SK-N-SH (cell line): ENCODE results near the gene NFKB1. TPM values are rescaled to one million over a fixed set of nuclear protein-coding genes. Genes with fewer than 3 reads are reported as not detected.

ENCODE experiments used
- CTCF ChIA-PET: fragments of 300-600, 350-600 bp; formaldehyde crosslinking; extraction: SDS; loops from one replicate; lab custom pipeline; 2021; lab: Yijun Ruan, JAX
- POLR2A ChIA-PET: fragments of 350-600 bp; sonication (Branson Sonifier 250); formaldehyde crosslinking; extraction: SDS; loops from one replicate; lab custom pipeline; 2020; ENCODE audit warnings: antibody characterized with exemption, inconsistent platforms; lab: Yijun Ruan, JAX
- DNase-seq: peaks from one replicate; pipeline ENCODE4 v3.0.0; 2012
- H2AFZ ChIP-seq: fragments of 200-600 bp; sonication (generic); 2 replicates; pipeline ENCODE4 v1.8.1; 2016; ENCODE audit warnings: antibody characterized with exemption, mild to moderate bottlenecking, low read depth
- H3F3A ChIP-seq: fragments of 200-600 bp; sonication (generic); replicated peaks from 2 replicates; pipeline ENCODE3; 2016; ENCODE audit warnings: antibody characterized with exemption, mild to moderate bottlenecking; ENCODE audit not compliant: insufficient read depth
- H3K27ac ChIP-seq, 2 experiments: fragments of 200-500 bp in 1 of 2; fragments of 200-600 bp in 1 of 2; sonication (Bioruptor generic) in 1 of 2; sonication (generic), shearing (Covaris generic) in 1 of 2; 2 replicates each; pipeline versions ENCODE4 v1.5.1 to v1.6.1; 2014 to 2016; ENCODE audit warnings: low read depth in 2 of 2, inconsistent platforms in 1 of 2, low read length in 1 of 2, mild to moderate bottlenecking in 1 of 2, mixed read lengths in 1 of 2
- H3K27me3 ChIP-seq: fragments of 200-600 bp; sonication (generic), shearing (Covaris generic); 2 replicates; pipeline ENCODE4 v1.6.1; 2016; ENCODE audit warnings: mixed run types; ENCODE audit not compliant: insufficient read depth
- H3K36me3 ChIP-seq, 2 experiments: fragments of 200-500 bp in 1 of 2; fragments of 200-600 bp in 1 of 2; sonication (Bioruptor generic) in 1 of 2; sonication (generic) in 1 of 2; replicated peaks in 1 of 2; 2 replicates each; pipeline versions ENCODE3 to v1.5.1; 2014 to 2016; ENCODE audit warnings: low read length in 1 of 2, mild to moderate bottlenecking in 1 of 2; ENCODE audit not compliant: insufficient read depth in 2 of 2, control insufficient read depth in 1 of 2
- H3K4me1 ChIP-seq, 2 experiments: fragments of 200-500 bp in 1 of 2; fragments of 200-600 bp in 1 of 2; sonication (Bioruptor generic) in 1 of 2; sonication (generic), shearing (Covaris generic) in 1 of 2; 2 replicates each; pipeline versions ENCODE4 v1.5.1 to v1.6.1; 2014 to 2016; ENCODE audit warnings: low read depth in 1 of 2, low read length in 1 of 2, mixed run types in 1 of 2; ENCODE audit not compliant: insufficient read depth in 2 of 2, control insufficient read depth in 1 of 2
- H3K4me2 ChIP-seq: fragments of 200-600 bp; sonication (generic), shearing (Covaris generic); 2 replicates; pipeline ENCODE4 v1.6.1; 2017; ENCODE audit warnings: mixed run types
- H3K4me3 ChIP-seq, 2 experiments: fragments of 200-500 bp in 1 of 2; fragments of 200-600 bp in 1 of 2; sonication (Bioruptor generic) in 1 of 2; sonication (generic), shearing (Covaris generic) in 1 of 2; 2 replicates each; pipeline versions ENCODE4 v1.5.1 to v1.8.1; 2014 to 2016; ENCODE audit warnings: low read depth in 2 of 2, inconsistent platforms in 1 of 2, low read length in 1 of 2, mild to moderate bottlenecking in 1 of 2, mixed read lengths in 1 of 2, moderate library complexity in 1 of 2
- H3K79me2 ChIP-seq: fragments of 200-600 bp; sonication (generic); 2 replicates; pipeline ENCODE4 v1.8.1; 2017; ENCODE audit warnings: mild to moderate bottlenecking; ENCODE audit not compliant: insufficient read depth
- H3K9ac ChIP-seq: fragments of 200-600 bp; sonication (generic); 2 replicates; pipeline ENCODE4 v1.6.1; 2017; ENCODE audit warnings: mixed run types
- H3K9me2 ChIP-seq: fragments of 200-600 bp; sonication (generic); 2 replicates; pipeline ENCODE4 v1.6.1; 2017; ENCODE audit warnings: mixed run types
- H3K9me3 ChIP-seq: fragments of 200-600 bp; sonication (generic); 2 replicates; pipeline ENCODE4 v1.6.1; 2017; ENCODE audit warnings: mixed run types, mild to moderate bottlenecking, moderate library complexity
- H4K20me1 ChIP-seq: fragments of 200-600 bp; sonication (generic); 2 replicates; pipeline ENCODE4 v1.6.1; 2017; ENCODE audit warnings: mild to moderate bottlenecking, mixed run types; ENCODE audit not compliant: insufficient read depth
- EZH2phosphoT487 ChIP-seq: fragments of 200-600 bp; sonication (generic); IDR thresholded peaks from 2 replicates; pipeline ENCODE4 v1.6.1; 2017; ENCODE audit warnings: low read depth, mixed run types, mild to moderate bottlenecking, antibody characterized with exemption, moderate library complexity, borderline replicate concordance
- FOXJ3 ChIP-seq: sonication (generic); formaldehyde crosslinking; IDR thresholded peaks from 2 replicates; pipeline ENCODE4 v1.5.1; 2020; ENCODE audit warnings: mild to moderate bottlenecking, missing genetic modification reagents
- FOXM1 ChIP-seq: IDR thresholded peaks from 2 replicates; pipeline ENCODE4 v1.4.0; 2012; ENCODE audit warnings: low read depth, mild to moderate bottlenecking
- MXI1 ChIP-seq: IDR thresholded peaks from 2 replicates; pipeline ENCODE4 v1.6.1; 2012; ENCODE audit warnings: mild to moderate bottlenecking, low read depth, low read length, improper control_type of control experiment
- NRF1 ChIP-seq: IDR thresholded peaks from 2 replicates; pipeline ENCODE4 v1.6.1; 2012; ENCODE audit warnings: low read depth, mild to moderate bottlenecking, low read length
- RCOR1 ChIP-seq: fragments of 150-350 bp; IDR thresholded peaks from 2 replicates; pipeline ENCODE4 v1.6.1; 2017; ENCODE audit warnings: antibody characterized with exemption, low read length
- RFX5 ChIP-seq: IDR thresholded peaks from 2 replicates; pipeline ENCODE4 v1.6.1; 2012; ENCODE audit warnings: mild to moderate bottlenecking, improper control_type of control experiment, low read length
- TAF1 ChIP-seq: IDR thresholded peaks from 2 replicates; pipeline ENCODE4 v1.6.1; 2012; ENCODE audit warnings: low read depth, mild to moderate bottlenecking, low read length, moderate library complexity, borderline replicate concordance
- TCF12 ChIP-seq: IDR thresholded peaks from 2 replicates; pipeline ENCODE4 v1.4.0; 2012
- WGBS: methylation state at CpG from one replicate; pipeline ENCODE4 v1.1.6; 2017; ENCODE audit warnings: low lambda C conversion rate; 5-methylcytosine and 5-hydroxymethylcytosine counted together
- polyA plus RNA-seq, 3 experiments: library from polyadenylated mRNA; depleted of rRNA; stranded (reverse); fragments of >200 nt; gene quantifications; 2 replicates each; pipeline ENCODE4 v1.2.3, GENCODE V29; 2012
- TF ChIP-seq, protein P1 (sequence below): IDR thresholded peaks from 2 replicates; pipeline ENCODE4; 2012
- TF ChIP-seq, protein P2 (sequence below): IDR thresholded peaks from 2 replicates; pipeline ENCODE4 v1.4.0; 2012; ENCODE audit warnings: low read depth
- TF ChIP-seq, protein P3 (sequence below): fragments of 150-350 bp; IDR thresholded peaks from 2 replicates; pipeline ENCODE4 v1.6.1; 2016; ENCODE audit warnings: mild to moderate bottlenecking, low read depth, low read length
- TF ChIP-seq, protein P4 (sequence below): IDR thresholded peaks from 2 replicates; pipeline ENCODE4 v1.4.0; 2012; ENCODE audit warnings: low read depth, borderline replicate concordance
- TF ChIP-seq, protein P5 (sequence below): fragments of 200-600 bp; sonication (generic); IDR thresholded peaks from 2 replicates; pipeline ENCODE4 v1.6.1; 2017; ENCODE audit warnings: antibody characterized with exemption, mild to moderate bottlenecking, moderate library complexity

NFKB1 gene
- polyA plus RNA-seq, 1 of the 3 experiments (the other 2 are of a cell fraction): 14.1 TPM

DNA sequence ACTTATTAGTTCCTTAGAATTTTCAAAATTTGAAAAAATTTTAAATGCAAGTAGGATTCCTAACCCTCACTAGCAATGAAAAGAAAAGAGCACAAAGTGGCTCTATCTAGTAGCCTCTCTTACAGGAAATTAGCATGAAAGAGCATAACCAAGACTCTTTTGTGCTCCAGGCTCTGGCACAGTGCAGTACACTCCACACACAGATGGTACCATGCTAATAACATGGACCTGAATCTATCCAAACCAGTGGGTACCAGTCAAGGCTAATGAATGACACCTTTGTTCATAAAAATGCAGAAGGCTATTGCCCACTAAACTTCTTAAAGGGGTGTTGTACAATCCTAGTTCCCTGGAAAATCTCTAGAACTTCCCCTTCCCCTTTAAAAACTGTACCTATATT, 140.6 kb downstream of the NFKB1 start:
- Histone ChIP-seq H3F3A (peaks cover 4% of the 10 kb centered on the region), H3K27ac (no peak overlapping the region), H3K4me3 (no peak overlapping the region), H2AFZ (no peak overlapping the region), H3K36me3 (peaks cover 4 to 18% of the 10 kb centered on the region in 2 experiments), H3K9ac (no peak overlapping the region), H3K27me3 (no peaks in the 10 kb centered on the region), H4K20me1 (no peaks in the 10 kb centered on the region), H3K4me1 (peaks cover 0 to 5% of the 10 kb centered on the region in 2 experiments; a peak in 1 of 4 replicates), H3K9me2 (no peaks in the 10 kb centered on the region), H3K9me3 (0 out of 2 replicates have a peak, but pooled peaks cover 5% of the 10 kb centered on the region), H3K4me2 (no peak overlapping the region), H3K79me2 (no peaks in the 10 kb centered on the region)
- no peak for DNase-seq
- ChIA-PET POLR2A (no interaction called here), CTCF (interaction anchor here (1.4 kb wide), 1 partner anchor 23 kb away, joined by 3 read pairs; no protein-coding TSS in a partner anchor)
- TF ChIP-seq, protein P1, sequence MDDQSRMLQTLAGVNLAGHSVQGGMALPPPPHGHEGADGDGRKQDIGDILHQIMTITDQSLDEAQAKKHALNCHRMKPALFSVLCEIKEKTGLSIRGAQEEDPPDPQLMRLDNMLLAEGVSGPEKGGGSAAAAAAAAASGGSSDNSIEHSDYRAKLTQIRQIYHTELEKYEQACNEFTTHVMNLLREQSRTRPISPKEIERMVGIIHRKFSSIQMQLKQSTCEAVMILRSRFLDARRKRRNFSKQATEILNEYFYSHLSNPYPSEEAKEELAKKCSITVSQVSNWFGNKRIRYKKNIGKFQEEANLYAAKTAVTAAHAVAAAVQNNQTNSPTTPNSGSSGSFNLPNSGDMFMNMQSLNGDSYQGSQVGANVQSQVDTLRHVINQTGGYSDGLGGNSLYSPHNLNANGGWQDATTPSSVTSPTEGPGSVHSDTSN: no peak
- TF ChIP-seq TAF1: no peak
- no peak for TF ChIP-seq RCOR1
- TF ChIP-seq, protein P2, sequence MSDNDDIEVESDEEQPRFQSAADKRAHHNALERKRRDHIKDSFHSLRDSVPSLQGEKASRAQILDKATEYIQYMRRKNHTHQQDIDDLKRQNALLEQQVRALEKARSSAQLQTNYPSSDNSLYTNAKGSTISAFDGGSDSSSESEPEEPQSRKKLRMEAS: no peak
- no peak for TF ChIP-seq MXI1
- no peak for TF ChIP-seq FOXM1
- TF ChIP-seq, protein P3, sequence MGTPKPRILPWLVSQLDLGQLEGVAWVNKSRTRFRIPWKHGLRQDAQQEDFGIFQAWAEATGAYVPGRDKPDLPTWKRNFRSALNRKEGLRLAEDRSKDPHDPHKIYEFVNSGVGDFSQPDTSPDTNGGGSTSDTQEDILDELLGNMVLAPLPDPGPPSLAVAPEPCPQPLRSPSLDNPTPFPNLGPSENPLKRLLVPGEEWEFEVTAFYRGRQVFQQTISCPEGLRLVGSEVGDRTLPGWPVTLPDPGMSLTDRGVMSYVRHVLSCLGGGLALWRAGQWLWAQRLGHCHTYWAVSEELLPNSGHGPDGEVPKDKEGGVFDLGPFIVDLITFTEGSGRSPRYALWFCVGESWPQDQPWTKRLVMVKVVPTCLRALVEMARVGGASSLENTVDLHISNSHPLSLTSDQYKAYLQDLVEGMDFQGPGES: no peak
- TF ChIP-seq EZH2phosphoT487: no peak

DNA sequence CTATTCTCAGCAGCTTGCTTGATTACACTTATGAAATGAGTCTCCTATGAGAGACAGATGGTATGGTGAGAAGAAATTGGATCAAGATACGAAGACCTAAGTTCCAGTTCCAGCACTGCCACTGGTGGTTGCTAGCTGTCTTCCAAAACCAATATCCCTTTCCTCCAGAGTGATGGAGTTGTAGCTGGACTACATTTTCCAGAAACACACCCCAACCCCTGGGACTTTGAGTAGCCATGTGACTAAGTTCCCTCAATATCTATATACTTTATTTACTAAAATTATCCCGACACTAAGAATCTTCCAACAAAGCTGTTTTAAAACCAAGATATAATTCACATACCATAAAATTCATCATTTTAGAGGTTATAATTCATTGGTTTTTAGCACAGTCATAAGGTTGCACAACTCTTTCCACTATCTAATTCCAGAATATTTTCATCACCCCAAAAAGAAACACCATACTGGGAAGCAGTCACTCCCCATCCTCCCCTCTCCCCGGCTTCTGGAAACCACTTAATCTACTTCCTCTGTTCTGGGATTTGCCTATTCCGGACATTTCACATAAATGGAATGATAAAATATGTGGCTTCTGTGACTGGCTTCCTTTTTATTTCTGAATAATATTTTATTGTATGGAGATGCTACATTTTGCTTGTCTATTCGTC, 141.6 kb downstream of the NFKB1 start:
- TF ChIP-seq TCF12: no peak
- TF ChIP-seq NRF1: no peak
- TF ChIP-seq, protein P2: no peak
- no peak for TF ChIP-seq FOXJ3 (CRISPR knock-in tag)
- no peak for TF ChIP-seq RFX5
- TF ChIP-seq, protein P4, sequence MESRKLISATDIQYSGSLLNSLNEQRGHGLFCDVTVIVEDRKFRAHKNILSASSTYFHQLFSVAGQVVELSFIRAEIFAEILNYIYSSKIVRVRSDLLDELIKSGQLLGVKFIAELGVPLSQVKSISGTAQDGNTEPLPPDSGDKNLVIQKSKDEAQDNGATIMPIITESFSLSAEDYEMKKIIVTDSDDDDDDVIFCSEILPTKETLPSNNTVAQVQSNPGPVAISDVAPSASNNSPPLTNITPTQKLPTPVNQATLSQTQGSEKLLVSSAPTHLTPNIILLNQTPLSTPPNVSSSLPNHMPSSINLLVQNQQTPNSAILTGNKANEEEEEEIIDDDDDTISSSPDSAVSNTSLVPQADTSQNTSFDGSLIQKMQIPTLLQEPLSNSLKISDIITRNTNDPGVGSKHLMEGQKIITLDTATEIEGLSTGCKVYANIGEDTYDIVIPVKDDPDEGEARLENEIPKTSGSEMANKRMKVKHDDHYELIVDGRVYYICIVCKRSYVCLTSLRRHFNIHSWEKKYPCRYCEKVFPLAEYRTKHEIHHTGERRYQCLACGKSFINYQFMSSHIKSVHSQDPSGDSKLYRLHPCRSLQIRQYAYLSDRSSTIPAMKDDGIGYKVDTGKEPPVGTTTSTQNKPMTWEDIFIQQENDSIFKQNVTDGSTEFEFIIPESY: no peak
- TF ChIP-seq, protein P5, sequence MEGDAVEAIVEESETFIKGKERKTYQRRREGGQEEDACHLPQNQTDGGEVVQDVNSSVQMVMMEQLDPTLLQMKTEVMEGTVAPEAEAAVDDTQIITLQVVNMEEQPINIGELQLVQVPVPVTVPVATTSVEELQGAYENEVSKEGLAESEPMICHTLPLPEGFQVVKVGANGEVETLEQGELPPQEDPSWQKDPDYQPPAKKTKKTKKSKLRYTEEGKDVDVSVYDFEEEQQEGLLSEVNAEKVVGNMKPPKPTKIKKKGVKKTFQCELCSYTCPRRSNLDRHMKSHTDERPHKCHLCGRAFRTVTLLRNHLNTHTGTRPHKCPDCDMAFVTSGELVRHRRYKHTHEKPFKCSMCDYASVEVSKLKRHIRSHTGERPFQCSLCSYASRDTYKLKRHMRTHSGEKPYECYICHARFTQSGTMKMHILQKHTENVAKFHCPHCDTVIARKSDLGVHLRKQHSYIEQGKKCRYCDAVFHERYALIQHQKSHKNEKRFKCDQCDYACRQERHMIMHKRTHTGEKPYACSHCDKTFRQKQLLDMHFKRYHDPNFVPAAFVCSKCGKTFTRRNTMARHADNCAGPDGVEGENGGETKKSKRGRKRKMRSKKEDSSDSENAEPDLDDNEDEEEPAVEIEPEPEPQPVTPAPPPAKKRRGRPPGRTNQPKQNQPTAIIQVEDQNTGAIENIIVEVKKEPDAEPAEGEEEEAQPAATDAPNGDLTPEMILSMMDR: no peak
- no peak for TF ChIP-seq RCOR1
- H3F3A ChIP-seq: peaks cover 4% of the 10 kb centered on the region
- peaks cover 0 to 5% of the 10 kb centered on the region in 2 experiments; a peak in 1 of 4 replicates for H3K4me1 ChIP-seq
- H3K9me2 ChIP-seq: no peaks in the 10 kb centered on the region
- H3K9me3 ChIP-seq: 0 out of 2 replicates have a peak, but pooled peaks cover 5% of the 10 kb centered on the region
- H3K79me2 ChIP-seq: no peaks in the 10 kb centered on the region
- POLR2A ChIA-PET: no interaction called here
- H3K9ac ChIP-seq: no peak overlapping the region
- no peak overlapping the region; a peak in 2 of 4 replicates for H3K27ac ChIP-seq
- no peaks in the 10 kb centered on the region for H4K20me1 ChIP-seq
- DNase-seq: no peak
- no peak overlapping the region for H2AFZ ChIP-seq
- no peak overlapping the region for H3K4me2 ChIP-seq
- H3K27me3 ChIP-seq: no peaks in the 10 kb centered on the region
- CTCF ChIA-PET: interaction anchor here (1.4 kb wide), 1 partner anchor 22 kb away, joined by 3 read pairs; no protein-coding TSS in a partner anchor
- 76% methylated on average over 5 of the region's 5 CpGs for WGBS
- H3K4me3 ChIP-seq: no peak overlapping the region
- H3K36me3 ChIP-seq: peaks cover 4 to 18% of the 10 kb centered on the region in 2 experiments
